ENCODE measurements around the gene PLA2G2F.

PLA2G2F gene

GRCh38 chr1:20197329-20197791 is 58.2 kb downstream of the PLA2G2F start:
- Histone ChIP-seq H3K4me1 (no peaks in the 10 kb centered on the region), H3K9me3 (no peaks in the 10 kb centered on the region), H3K27me3 (no peaks in the 10 kb centered on the region), H3K4me3 (ENCODE audit: low read depth, low read length) (no peak overlapping the region), H3K36me3 (no peaks in the 10 kb centered on the region)
- TF ChIP-seq, protein P1, sequence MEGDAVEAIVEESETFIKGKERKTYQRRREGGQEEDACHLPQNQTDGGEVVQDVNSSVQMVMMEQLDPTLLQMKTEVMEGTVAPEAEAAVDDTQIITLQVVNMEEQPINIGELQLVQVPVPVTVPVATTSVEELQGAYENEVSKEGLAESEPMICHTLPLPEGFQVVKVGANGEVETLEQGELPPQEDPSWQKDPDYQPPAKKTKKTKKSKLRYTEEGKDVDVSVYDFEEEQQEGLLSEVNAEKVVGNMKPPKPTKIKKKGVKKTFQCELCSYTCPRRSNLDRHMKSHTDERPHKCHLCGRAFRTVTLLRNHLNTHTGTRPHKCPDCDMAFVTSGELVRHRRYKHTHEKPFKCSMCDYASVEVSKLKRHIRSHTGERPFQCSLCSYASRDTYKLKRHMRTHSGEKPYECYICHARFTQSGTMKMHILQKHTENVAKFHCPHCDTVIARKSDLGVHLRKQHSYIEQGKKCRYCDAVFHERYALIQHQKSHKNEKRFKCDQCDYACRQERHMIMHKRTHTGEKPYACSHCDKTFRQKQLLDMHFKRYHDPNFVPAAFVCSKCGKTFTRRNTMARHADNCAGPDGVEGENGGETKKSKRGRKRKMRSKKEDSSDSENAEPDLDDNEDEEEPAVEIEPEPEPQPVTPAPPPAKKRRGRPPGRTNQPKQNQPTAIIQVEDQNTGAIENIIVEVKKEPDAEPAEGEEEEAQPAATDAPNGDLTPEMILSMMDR (IDR thresholded peaks at IDR 0.05; ENCODE audit: low read depth, low read length): no peak
- DNase-seq: no peak

DNA sequence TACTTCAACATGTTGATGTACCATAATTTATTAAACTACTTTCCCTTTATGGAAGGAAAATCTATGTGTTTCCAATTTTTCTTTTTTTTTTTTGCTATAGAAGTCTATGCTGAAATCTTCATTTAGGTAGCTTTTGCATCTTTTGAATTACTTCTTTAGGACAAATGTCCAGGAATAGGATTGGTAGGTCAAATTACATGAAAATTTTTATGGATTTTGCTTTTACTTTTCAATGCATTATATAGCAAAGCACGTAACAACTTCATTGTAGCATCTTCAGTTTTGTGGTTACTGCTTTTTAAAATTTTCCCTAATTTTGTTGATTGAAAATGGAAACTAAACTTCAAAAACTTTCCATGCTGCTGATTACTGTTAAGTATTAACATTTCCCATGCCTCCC is 59.2 kb downstream of the PLA2G2F start:
- DNase-seq: no peak
- Histone ChIP-seq H3K4me3 (ENCODE audit: low read depth, low read length) (no peak overlapping the region), H3K9me3 (no peaks in the 10 kb centered on the region), H3K27me3 (no peaks in the 10 kb centered on the region), H3K4me1 (no peaks in the 10 kb centered on the region), H3K36me3 (no peaks in the 10 kb centered on the region)
- TF ChIP-seq, protein P1 (IDR thresholded peaks at IDR 0.05; ENCODE audit: low read depth, low read length): no peak

DNA sequence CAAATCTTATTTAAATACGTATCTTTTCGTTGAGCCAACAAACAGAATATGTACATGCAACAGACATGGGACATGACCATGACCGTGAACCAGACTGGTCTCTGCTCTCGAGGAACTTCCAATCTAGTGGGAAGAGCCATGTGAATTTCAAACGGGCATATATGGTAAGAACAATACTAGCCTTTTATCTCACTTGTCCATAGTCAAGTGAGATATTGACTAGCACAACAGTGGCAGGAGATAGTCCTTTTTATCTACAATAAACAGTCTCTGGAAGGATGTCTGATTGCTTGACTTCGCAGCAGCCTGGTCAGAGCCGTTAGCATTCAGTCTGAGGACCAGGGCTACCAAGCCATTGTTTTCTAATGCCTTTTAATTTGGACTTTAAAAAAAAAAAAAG is 59.8 kb downstream of the PLA2G2F start:
- TF ChIP-seq, protein P1 (IDR thresholded peaks at IDR 0.05; ENCODE audit: low read depth, low read length): no peak
- H3K27me3 ChIP-seq: no peaks in the 10 kb centered on the region

GRCh38 chr1:20199403-20199802 is 60.3 kb downstream of the PLA2G2F start:
- TF ChIP-seq, protein P1 (IDR thresholded peaks at IDR 0.05; ENCODE audit: low read depth, low read length): no peak
- Histone ChIP-seq H3K27me3 (no peaks in the 10 kb centered on the region), H3K36me3 (no peaks in the 10 kb centered on the region), H3K4me3 (ENCODE audit: low read depth, low read length) (no peak overlapping the region), H3K9me3 (no peaks in the 10 kb centered on the region), H3K4me1 (no peaks in the 10 kb centered on the region)
- no peak for DNase-seq

More for the DNA sequence above, 59.8 kb downstream of the PLA2G2F start:
- no peaks in the 10 kb centered on the region for H3K9me3 ChIP-seq
- H3K36me3 ChIP-seq: no peaks in the 10 kb centered on the region
- no peak overlapping the region for H3K4me3 ChIP-seq (ENCODE audit: low read depth, low read length)
- H3K4me1 ChIP-seq: no peaks in the 10 kb centered on the region
- DNase-seq: no peak

DNA sequence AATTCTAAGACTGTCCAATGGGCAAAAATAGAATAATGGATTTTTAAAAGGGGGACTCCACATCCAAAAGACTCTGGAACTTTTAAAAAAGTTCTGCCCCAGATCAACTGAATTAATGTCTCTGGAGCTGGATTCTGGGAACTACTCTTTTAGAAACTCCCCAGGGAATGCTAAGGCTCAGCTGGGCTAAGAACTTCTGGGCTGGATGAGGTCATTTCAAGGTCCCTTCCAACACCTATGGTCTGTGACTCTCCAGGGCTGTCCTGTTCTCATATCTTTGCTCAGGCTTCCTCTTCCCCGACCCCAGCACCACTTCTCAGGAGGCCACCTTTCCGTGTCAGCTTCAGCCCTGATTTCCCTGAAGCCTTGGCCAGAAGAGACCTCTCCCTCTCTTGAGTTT is 60.7 kb downstream of the PLA2G2F start:
- Histone ChIP-seq H3K4me3 (ENCODE audit: low read depth, low read length) (no peak overlapping the region), H3K27me3 (no peaks in the 10 kb centered on the region), H3K36me3 (no peaks in the 10 kb centered on the region), H3K9me3 (no peaks in the 10 kb centered on the region), H3K4me1 (no peaks in the 10 kb centered on the region)
- DNase-seq: no peak
- TF ChIP-seq, protein P1 (IDR thresholded peaks at IDR 0.05; ENCODE audit: low read depth, low read length): no peak

All from BE2C (cell line).